ENCODE measurements around the gene HHATL. TPM values are rescaled to one million over a fixed set of nuclear protein-coding genes. Genes with fewer than 3 reads are reported as not detected.

HHATL gene
- total RNA-seq, 2 experiments from 2014 or later: not detected

DNA sequence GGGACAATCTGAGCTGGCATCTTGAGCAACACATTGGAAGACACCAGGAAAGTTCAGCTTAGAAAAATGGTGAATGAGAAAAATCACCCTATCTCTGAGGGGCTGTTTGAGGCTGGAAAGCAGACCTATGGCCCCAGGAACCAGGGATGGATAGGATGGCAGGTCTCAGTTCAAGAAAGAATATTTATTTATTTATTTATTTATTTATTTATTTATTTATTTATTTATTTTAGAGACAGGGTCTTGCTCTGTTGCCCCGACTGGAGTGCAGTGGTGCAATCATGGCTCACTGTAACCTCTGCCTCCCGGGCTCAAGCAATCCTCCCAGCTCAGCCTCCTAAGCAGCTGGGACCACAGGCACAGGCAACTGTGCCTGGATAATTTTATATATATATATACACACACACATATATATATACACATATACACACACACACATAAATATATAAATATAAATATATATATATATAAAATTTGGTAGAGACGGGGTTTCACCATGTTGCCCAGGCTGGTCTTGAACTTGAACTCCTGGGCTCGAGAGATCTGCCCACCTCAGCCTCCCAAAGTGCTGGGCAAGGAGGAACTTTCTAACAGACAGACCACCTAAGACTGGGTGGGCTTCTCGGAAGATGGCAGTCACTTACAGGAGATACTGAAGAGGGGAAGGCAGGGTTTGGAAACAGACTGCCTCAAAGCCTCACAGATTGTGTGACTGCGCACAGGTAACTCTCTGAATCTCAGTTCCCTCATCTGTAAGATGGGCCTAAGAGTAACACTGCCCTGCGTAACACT is 40.8 kb upstream of the HHATL start:
- peaks cover 20% of the 10 kb centered on the region for H3K4me1 Mint-ChIP-seq (ENCODE audit: low read depth)
- CTCF ChIA-PET: interaction anchor here (0.9 to 4.6 kb wide), 7 partner anchors 9 to 182 kb away, joined by 3 to 24 read pairs (median 3); partner anchors contain the start of gene SEC22C
- intact Hi-C loops (cut with micrococcal nuclease): loop anchor here (10.0 kb wide), 1 partner anchor 499 kb away; no protein-coding TSS in a partner anchor
- no peak for DNase-seq
- no peaks in the 10 kb centered on the region for H3K27me3 Mint-ChIP-seq (ENCODE audit: low read depth)
- H3K36me3 Mint-ChIP-seq (ENCODE audit: low read depth): no peaks in the 10 kb centered on the region
- H3K27ac Mint-ChIP-seq: no peak overlapping the region
- H3K4me3 Mint-ChIP-seq: no peak overlapping the region
- H3K9me3 Mint-ChIP-seq: no peaks in the 10 kb centered on the region

- Mint-ChIP-seq H3K4me3 (no peak overlapping the region), H3K9me3 (no peaks in the 10 kb centered on the region), H3K27ac (no peak overlapping the region), H3K27me3 (ENCODE audit: low read depth) (no peaks in the 10 kb centered on the region), H3K36me3 (ENCODE audit: low read depth) (no peaks in the 10 kb centered on the region), H3K4me1 (ENCODE audit: low read depth) (peaks cover 13% of the 10 kb centered on the region)
- DNase-seq: no peak
- CTCF ChIA-PET: interaction anchor here (1.3 to 4.6 kb wide), 2 partner anchors 15 to 161 kb away, joined by 4 to 24 read pairs; partner anchors contain the start of gene SEC22C
- intact Hi-C loops (cut with micrococcal nuclease): loop anchor here (10.0 kb wide), 1 partner anchor 498 kb away; no protein-coding TSS in a partner anchor
These were observed 40.1 kb upstream of the HHATL start for GRCh38 chr3:42742688-42743087.

- Mint-ChIP-seq H3K4me1 (ENCODE audit: low read depth) (peaks cover 9% of the 10 kb centered on the region), H3K36me3 (ENCODE audit: low read depth) (no peaks in the 10 kb centered on the region), H3K27ac (no peak overlapping the region), H3K27me3 (ENCODE audit: low read depth) (no peaks in the 10 kb centered on the region), H3K9me3 (no peaks in the 10 kb centered on the region), H3K4me3 (no peak overlapping the region)
- no peak for DNase-seq
- intact Hi-C loops (cut with micrococcal nuclease): loop anchor here (10.0 kb wide), 1 partner anchor 497 kb away; no protein-coding TSS in a partner anchor
- CTCF ChIA-PET: interaction anchor here (1.1 to 4.6 kb wide), 3 partner anchors 14 to 170 kb away, joined by 3 to 24 read pairs (median 4); partner anchors contain the start of gene SEC22C
These were observed 39.7 kb upstream of the HHATL start for GRCh38 chr3:42742259-42742658.

- H3K4me3 Mint-ChIP-seq: no peak overlapping the region
- no peaks in the 10 kb centered on the region for H3K36me3 Mint-ChIP-seq (ENCODE audit: low read depth)
- no peaks in the 10 kb centered on the region for H3K27me3 Mint-ChIP-seq (ENCODE audit: low read depth)
- no peak for DNase-seq
- no peaks in the 10 kb centered on the region for H3K9me3 Mint-ChIP-seq
- H3K4me1 Mint-ChIP-seq (ENCODE audit: low read depth): peaks cover 4% of the 10 kb centered on the region
- no peak overlapping the region for H3K27ac Mint-ChIP-seq
- CTCF ChIA-PET: interaction anchor here (1.1 to 1.3 kb wide), 2 partner anchors 14 to 170 kb away, joined by 3 to 4 read pairs; no protein-coding TSS in a partner anchor
- intact Hi-C loops (cut with micrococcal nuclease): loop anchor here (10.0 kb wide), 1 partner anchor 497 kb away; no protein-coding TSS in a partner anchor
These were observed 39.2 kb upstream of the HHATL start for GRCh38 chr3:42741796-42742195.

GRCh38 chr3:42739401-42740158 is 37.0 kb upstream of the HHATL start:
- Mint-ChIP-seq H3K36me3 (ENCODE audit: low read depth) (no peaks in the 10 kb centered on the region), H3K4me3 (no peak overlapping the region), H3K4me1 (ENCODE audit: low read depth) (peaks cover 2% of the 10 kb centered on the region), H3K9me3 (no peaks in the 10 kb centered on the region), H3K27me3 (ENCODE audit: low read depth) (no peaks in the 10 kb centered on the region), H3K27ac (peak overlapping the region; percentile 56)
- intact Hi-C loops (cut with micrococcal nuclease): loop anchor here (10.0 kb wide), 1 partner anchor 495 kb away; no protein-coding TSS in a partner anchor
- CTCF ChIA-PET: no interaction called here
- DNase-seq: no peak

DNA sequence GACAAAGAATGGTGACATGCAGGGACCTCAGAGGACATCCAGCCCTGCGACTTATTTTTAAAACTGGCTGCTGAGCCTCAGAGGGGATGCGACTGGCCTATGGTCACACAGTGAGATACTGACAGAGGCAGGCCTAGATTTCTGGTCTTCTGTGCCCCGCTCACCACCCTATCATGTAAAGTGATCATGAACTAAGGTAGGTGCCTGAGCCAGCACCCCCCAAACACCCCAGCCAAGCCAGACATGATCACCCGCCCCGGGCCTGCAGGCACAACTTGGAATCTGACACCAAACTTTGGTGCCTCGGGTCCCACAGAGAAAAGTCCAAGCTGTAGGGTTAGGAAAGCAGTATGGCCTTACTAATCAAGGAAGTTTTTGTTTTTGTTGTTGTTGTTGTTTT is 33.9 kb upstream of the HHATL start:
- intact Hi-C loops (cut with micrococcal nuclease): no loop called here
- Mint-ChIP-seq H3K36me3 (ENCODE audit: low read depth) (no peaks in the 10 kb centered on the region), H3K27me3 (ENCODE audit: low read depth) (no peaks in the 10 kb centered on the region), H3K9me3 (no peaks in the 10 kb centered on the region), H3K27ac (no peak overlapping the region), H3K4me1 (ENCODE audit: low read depth) (no peaks in the 10 kb centered on the region), H3K4me3 (no peak overlapping the region)
- no peak for DNase-seq
- CTCF ChIA-PET: no interaction called here

DNA sequence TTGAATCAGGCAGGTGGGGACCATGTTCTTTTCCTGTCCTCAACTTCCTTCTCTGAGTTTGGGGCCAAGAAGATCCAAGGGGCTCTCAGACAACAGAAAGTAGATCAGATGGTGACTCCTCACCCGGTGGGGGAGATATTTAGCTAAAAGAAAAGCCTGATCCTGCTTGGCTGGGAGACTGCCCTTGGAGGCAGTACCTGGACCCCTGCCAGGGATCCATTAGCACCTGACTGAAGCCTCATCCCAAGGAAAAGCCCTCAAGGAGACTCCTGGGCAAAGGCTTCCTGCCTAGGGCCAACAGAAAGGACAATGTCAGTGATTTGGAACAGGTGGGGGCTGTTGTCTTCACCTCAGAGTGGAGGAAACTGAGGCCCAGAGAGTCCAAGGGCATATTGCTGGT is 33.5 kb upstream of the HHATL start:
- H3K27me3 Mint-ChIP-seq (ENCODE audit: low read depth): no peaks in the 10 kb centered on the region
- no peak overlapping the region for H3K4me3 Mint-ChIP-seq
- CTCF ChIA-PET: no interaction called here
- no peaks in the 10 kb centered on the region for H3K4me1 Mint-ChIP-seq (ENCODE audit: low read depth)
- no peak for DNase-seq
- no peaks in the 10 kb centered on the region for H3K36me3 Mint-ChIP-seq (ENCODE audit: low read depth)
- intact Hi-C loops (cut with micrococcal nuclease): no loop called here
- H3K9me3 Mint-ChIP-seq: no peaks in the 10 kb centered on the region
- H3K27ac Mint-ChIP-seq: no peak overlapping the region

DNA sequence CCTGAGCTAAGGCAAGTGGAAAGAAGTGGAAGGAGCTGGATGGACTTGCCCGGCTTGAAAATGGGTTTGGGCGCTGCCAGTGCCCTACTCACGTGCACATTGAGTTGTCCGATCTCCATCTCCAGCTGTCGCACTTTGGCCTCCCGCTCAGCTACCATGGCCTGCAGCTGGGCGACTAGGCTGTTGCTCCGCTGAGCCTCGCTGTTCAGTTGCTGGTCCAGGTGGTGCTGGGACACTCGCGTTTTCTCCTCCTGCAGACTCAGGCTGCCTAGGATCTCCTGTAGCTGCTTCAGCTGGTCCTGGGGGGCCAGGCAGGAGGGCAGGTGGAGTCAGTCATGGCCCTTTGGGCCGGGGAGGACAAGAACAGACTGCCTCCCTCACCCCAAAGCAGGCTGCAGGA is 33.0 kb upstream of the HHATL start:
- no peak overlapping the region for H3K27ac Mint-ChIP-seq
- H3K9me3 Mint-ChIP-seq: no peaks in the 10 kb centered on the region
- H3K27me3 Mint-ChIP-seq (ENCODE audit: low read depth): no peaks in the 10 kb centered on the region
- no peak overlapping the region for H3K4me3 Mint-ChIP-seq
- CTCF ChIA-PET: interaction anchor here (0.8 to 0.9 kb wide), 2 partner anchors 9 to 188 kb away, joined by 3 read pairs; no protein-coding TSS in a partner anchor
- H3K4me1 Mint-ChIP-seq (ENCODE audit: low read depth): no peaks in the 10 kb centered on the region
- H3K36me3 Mint-ChIP-seq (ENCODE audit: low read depth): no peaks in the 10 kb centered on the region
- intact Hi-C loops (cut with micrococcal nuclease): no loop called here
- no peak for DNase-seq

DNA sequence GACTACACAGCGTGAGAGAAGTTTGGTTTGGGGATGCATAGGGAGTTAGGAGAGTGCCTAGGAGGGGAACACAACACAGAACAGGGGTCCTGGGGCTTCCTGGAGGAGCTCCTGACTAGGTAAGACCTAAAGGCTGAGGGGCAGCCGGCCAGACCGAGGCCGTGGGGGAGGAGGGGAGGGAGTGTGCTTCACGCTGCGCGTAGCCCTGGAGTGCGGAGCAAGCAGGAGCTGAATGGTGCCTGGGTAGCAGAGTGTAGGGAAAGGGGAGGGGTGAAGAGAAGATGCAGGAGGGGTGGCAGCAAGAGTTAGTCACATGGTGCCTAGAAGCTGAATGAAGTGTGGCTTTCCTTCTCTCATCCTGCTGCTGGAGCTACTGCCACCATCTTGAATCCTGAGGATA is 32.4 kb upstream of the HHATL start:
- Mint-ChIP-seq H3K27ac (no peak overlapping the region), H3K27me3 (ENCODE audit: low read depth) (no peaks in the 10 kb centered on the region), H3K36me3 (ENCODE audit: low read depth) (no peaks in the 10 kb centered on the region), H3K4me1 (ENCODE audit: low read depth) (no peaks in the 10 kb centered on the region), H3K9me3 (no peaks in the 10 kb centered on the region), H3K4me3 (no peak overlapping the region)
- CTCF ChIA-PET: interaction anchor here (0.8 to 0.9 kb wide), 2 partner anchors 10 to 188 kb away, joined by 3 read pairs; no protein-coding TSS in a partner anchor
- intact Hi-C loops (cut with micrococcal nuclease): no loop called here
- no peak for DNase-seq

- intact Hi-C loops (cut with micrococcal nuclease): no loop called here
- CTCF ChIA-PET: interaction anchor here (0.6 to 0.9 kb wide), 2 partner anchors 10 to 170 kb away, joined by 3 read pairs; no protein-coding TSS in a partner anchor
- no peak for DNase-seq
- Mint-ChIP-seq H3K27ac (no peak overlapping the region), H3K4me1 (ENCODE audit: low read depth) (no peaks in the 10 kb centered on the region), H3K9me3 (no peaks in the 10 kb centered on the region), H3K27me3 (ENCODE audit: low read depth) (no peaks in the 10 kb centered on the region), H3K36me3 (ENCODE audit: low read depth) (no peaks in the 10 kb centered on the region), H3K4me3 (no peak overlapping the region)
These were observed 31.8 kb upstream of the HHATL start for GRCh38 chr3:42734263-42734860.

DNA sequence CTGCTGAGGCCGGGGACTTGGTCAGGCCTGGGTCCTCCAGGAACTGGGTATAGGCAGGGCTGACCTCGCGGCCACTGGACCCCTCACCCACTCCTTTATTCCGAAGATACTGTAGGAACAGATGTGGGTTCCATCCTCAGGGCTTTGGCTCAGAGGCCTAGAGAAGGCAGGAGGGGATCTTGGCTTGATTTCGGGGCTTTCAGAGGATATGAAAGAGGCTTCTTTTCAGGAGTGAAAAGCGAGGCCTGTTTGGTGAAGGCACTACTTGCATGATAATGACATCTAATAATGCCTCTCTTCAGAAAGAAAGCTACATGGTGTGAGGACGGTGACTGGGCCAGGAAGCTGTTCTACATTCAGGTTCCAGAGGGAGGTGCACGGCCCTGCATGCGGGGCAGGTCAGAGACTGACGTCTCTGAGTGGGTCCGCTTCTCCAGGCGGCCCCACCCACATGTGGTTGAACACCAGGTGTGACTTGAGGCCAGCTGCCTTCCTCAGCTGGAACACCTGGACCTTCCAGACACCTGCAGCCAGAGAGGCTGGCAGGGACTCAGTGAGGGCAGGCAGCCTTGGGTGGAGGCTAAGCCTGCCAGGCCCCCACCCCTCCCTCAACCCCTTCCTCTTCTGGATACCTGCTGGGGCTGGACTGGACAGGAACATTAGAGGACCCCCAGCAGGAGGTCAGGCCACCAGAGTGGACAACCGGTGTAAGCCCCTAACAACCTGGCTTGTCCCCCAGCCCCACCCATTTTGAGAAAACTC is 31.1 kb upstream of the HHATL start:
- H3K27ac Mint-ChIP-seq: no peak overlapping the region
- H3K36me3 Mint-ChIP-seq (ENCODE audit: low read depth): no peaks in the 10 kb centered on the region
- intact Hi-C loops (cut with micrococcal nuclease): no loop called here
- DNase-seq: no peak
- no peaks in the 10 kb centered on the region for H3K27me3 Mint-ChIP-seq (ENCODE audit: low read depth)
- H3K9me3 Mint-ChIP-seq: no peaks in the 10 kb centered on the region
- CTCF ChIA-PET: no interaction called here
- no peaks in the 10 kb centered on the region for H3K4me1 Mint-ChIP-seq (ENCODE audit: low read depth)
- H3K4me3 Mint-ChIP-seq: no peak overlapping the region

All from activated naive CD4-positive, alpha-beta T cell treated with anti-CD3 and anti-CD28 coated beads for 36 hours (primary cell).